OCI-LY1 (cell line): ENCODE data around the gene RPL12.
"Not testable (repeated sequence)": the region's sequence is repeated elsewhere in the genome, so short reads cannot be mapped to it uniquely, and the experiment has no call there.

Source experiments
- H2AFZ ChIP-seq: fragments of 200-600 bp; sonication (generic), shearing (Covaris generic); 2 replicates; pipeline ENCODE4 v1.6.0; 2014; ENCODE audit warnings: antibody characterized with exemption, mild to moderate bottlenecking, low read length
- H3F3A ChIP-seq: fragments of 200-600 bp; sonication (generic), shearing (Covaris generic); 2 replicates; pipeline ENCODE4 v1.6.0; 2014; ENCODE audit warnings: mild to moderate bottlenecking, antibody characterized with exemption, low read length, moderate library complexity; ENCODE audit not compliant: insufficient read depth
- H3K27ac ChIP-seq: fragments of 200-600 bp; sonication (generic); 2 replicates; pipeline ENCODE4 v1.5.1; 2014; ENCODE audit warnings: low read length, mixed run types, mild to moderate bottlenecking, low read depth; ENCODE audit not compliant: poor library complexity, severe bottlenecking
- H3K27me3 ChIP-seq: fragments of 200-600 bp; sonication (generic); 2 replicates; pipeline ENCODE4 v1.6.0; 2014; ENCODE audit warnings: antibody characterized with exemption, mild to moderate bottlenecking, low read length, moderate library complexity; ENCODE audit not compliant: insufficient read depth
- H3K36me3 ChIP-seq: fragments of 200-600 bp; sonication (generic); 2 replicates; pipeline ENCODE4 v1.6.1; 2014; ENCODE audit warnings: mild to moderate bottlenecking, antibody characterized with exemption, low read length, moderate library complexity, mixed read lengths; ENCODE audit not compliant: insufficient read depth
- H3K4me1 ChIP-seq: fragments of 200-600 bp; sonication (generic); 2 replicates; pipeline ENCODE4 v1.5.1; 2014; ENCODE audit warnings: mild to moderate bottlenecking, low read length, moderate library complexity; ENCODE audit not compliant: insufficient read depth, severe bottlenecking
- H3K4me2 ChIP-seq: fragments of 200-600 bp; sonication (generic), shearing (Covaris generic); 2 replicates; pipeline ENCODE4 v1.6.1; 2014; ENCODE audit warnings: low read length
- H3K4me3 ChIP-seq: fragments of 200-600 bp; sonication (generic); 2 replicates; pipeline ENCODE4 v1.5.1; 2014; ENCODE audit warnings: low read length, low read depth, mild to moderate bottlenecking, mixed read lengths; ENCODE audit not compliant: poor library complexity, severe bottlenecking
- H3K79me2 ChIP-seq: fragments of 200-600 bp; shearing (Covaris generic); 2 replicates; pipeline ENCODE4 v1.6.1; 2016; ENCODE audit warnings: mixed run types, low read length, mixed read lengths; ENCODE audit not compliant: insufficient read depth
- H3K9ac ChIP-seq: fragments of 200-600 bp; sonication (generic), shearing (Covaris generic); 2 replicates; pipeline ENCODE4 v1.6.1; 2014; ENCODE audit warnings: mild to moderate bottlenecking, low read length, mixed read lengths
- H3K9me2 ChIP-seq: fragments of 200-600 bp; sonication (generic), shearing (Covaris generic); 2 replicates; pipeline ENCODE4 v1.6.1; 2014; ENCODE audit warnings: low read depth, mild to moderate bottlenecking, low read length, mixed read lengths
- H3K9me3 ChIP-seq: fragments of 200-600 bp; shearing (Covaris generic); 2 replicates; pipeline ENCODE4 v1.6.1; 2014; ENCODE audit warnings: low read length, mixed read lengths
- H4K20me1 ChIP-seq: fragments of 200-600 bp; sonication (generic), shearing (Covaris generic); 2 replicates; pipeline ENCODE4 v1.6.0; 2016; ENCODE audit warnings: mild to moderate bottlenecking, low read length; ENCODE audit not compliant: insufficient read depth
- CTCF ChIP-seq: fragments of 200-600 bp; sonication (generic), shearing (Covaris generic); IDR thresholded peaks from 2 replicates; pipeline ENCODE4 v1.5.1; 2017; ENCODE audit warnings: mild to moderate bottlenecking, antibody characterized with exemption, low read length, moderate library complexity, mixed read lengths
- EZH2 ChIP-seq: fragments of 200-600 bp; sonication (generic), shearing (Covaris generic); IDR thresholded peaks from 2 replicates; pipeline ENCODE4 v1.8.0; 2017; ENCODE audit warnings: borderline replicate concordance, mixed run types, mild to moderate bottlenecking, antibody characterized with exemption, low read length, moderate library complexity, mixed read lengths

Gene RPL12

GRCh38 chr9:127473501-127473900, 22.3 kb upstream of the RPL12 start:
- H4K20me1 ChIP-seq: no peaks in the 10 kb centered on the region
- H3K79me2 ChIP-seq: no peaks in the 10 kb centered on the region
- H3K36me3 ChIP-seq: 0 out of 2 replicates have a peak, but pooled peaks cover 6% of the 10 kb centered on the region
- H3K9ac ChIP-seq: no peak overlapping the region
- H2AFZ ChIP-seq: no peak overlapping the region
- no peak overlapping the region for H3K27ac ChIP-seq
- H3F3A ChIP-seq: no peaks in the 10 kb centered on the region
- H3K4me1 ChIP-seq: no peaks in the 10 kb centered on the region
- H3K9me3 ChIP-seq: no peaks in the 10 kb centered on the region
- TF ChIP-seq EZH2: no peak
- TF ChIP-seq CTCF: no peak
- H3K27me3 ChIP-seq: no peaks in the 10 kb centered on the region
- H3K9me2 ChIP-seq: no peaks in the 10 kb centered on the region
- no peak overlapping the region for H3K4me3 ChIP-seq
- no peak overlapping the region for H3K4me2 ChIP-seq

DNA sequence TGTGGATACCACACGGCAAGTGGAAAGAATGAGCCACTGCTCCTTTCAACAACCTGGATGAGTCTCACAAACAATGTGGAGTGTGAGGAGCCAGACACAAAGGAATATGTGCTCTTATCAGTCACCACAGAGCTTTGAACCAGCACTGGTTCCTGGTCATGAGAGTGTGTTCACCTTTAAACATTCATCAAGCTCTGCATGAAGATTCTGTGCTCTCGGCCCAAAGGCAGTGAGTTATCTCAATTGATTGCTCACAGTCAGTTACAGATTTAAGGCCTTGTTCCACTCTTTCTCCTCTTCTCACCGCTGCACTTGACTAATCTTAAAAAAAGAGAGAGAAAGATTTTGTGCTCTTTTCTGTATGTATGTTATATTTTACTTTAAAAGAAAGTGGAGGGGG, 19.5 kb upstream of the RPL12 start:
- no peaks in the 10 kb centered on the region for H3F3A ChIP-seq
- H3K79me2 ChIP-seq: no peaks in the 10 kb centered on the region
- no peak for TF ChIP-seq CTCF
- no peak for TF ChIP-seq EZH2
- H3K4me3 ChIP-seq: no peak overlapping the region
- H3K4me2 ChIP-seq: no peak overlapping the region
- H3K27ac ChIP-seq: no peak overlapping the region
- no peaks in the 10 kb centered on the region for H3K9me2 ChIP-seq
- H3K27me3 ChIP-seq: no peaks in the 10 kb centered on the region
- no peak overlapping the region for H2AFZ ChIP-seq
- H4K20me1 ChIP-seq: no peaks in the 10 kb centered on the region
- H3K9ac ChIP-seq: no peak overlapping the region
- H3K36me3 ChIP-seq: peaks cover 14% of the 10 kb centered on the region
- H3K9me3 ChIP-seq: no peaks in the 10 kb centered on the region
- H3K4me1 ChIP-seq: no peaks in the 10 kb centered on the region

- no peak overlapping the region for H2AFZ ChIP-seq
- no peaks in the 10 kb centered on the region for H3F3A ChIP-seq
- H3K27me3 ChIP-seq: no peaks in the 10 kb centered on the region
- H3K9me2 ChIP-seq: no peaks in the 10 kb centered on the region
- no peak overlapping the region for H3K27ac ChIP-seq
- H3K79me2 ChIP-seq: no peaks in the 10 kb centered on the region
- no peak overlapping the region for H3K4me2 ChIP-seq
- H3K4me1 ChIP-seq: no peaks in the 10 kb centered on the region
- H3K4me3 ChIP-seq: no peak overlapping the region
- TF ChIP-seq EZH2 (no peak), CTCF (no peak)
- H4K20me1 ChIP-seq: no peaks in the 10 kb centered on the region
- H3K9me3 ChIP-seq: no peaks in the 10 kb centered on the region
- H3K36me3 ChIP-seq: peaks cover 12% of the 10 kb centered on the region
- H3K9ac ChIP-seq: no peak overlapping the region
Measured at GRCh38 chr9:127467621-127468020, 16.4 kb upstream of the RPL12 start.

DNA sequence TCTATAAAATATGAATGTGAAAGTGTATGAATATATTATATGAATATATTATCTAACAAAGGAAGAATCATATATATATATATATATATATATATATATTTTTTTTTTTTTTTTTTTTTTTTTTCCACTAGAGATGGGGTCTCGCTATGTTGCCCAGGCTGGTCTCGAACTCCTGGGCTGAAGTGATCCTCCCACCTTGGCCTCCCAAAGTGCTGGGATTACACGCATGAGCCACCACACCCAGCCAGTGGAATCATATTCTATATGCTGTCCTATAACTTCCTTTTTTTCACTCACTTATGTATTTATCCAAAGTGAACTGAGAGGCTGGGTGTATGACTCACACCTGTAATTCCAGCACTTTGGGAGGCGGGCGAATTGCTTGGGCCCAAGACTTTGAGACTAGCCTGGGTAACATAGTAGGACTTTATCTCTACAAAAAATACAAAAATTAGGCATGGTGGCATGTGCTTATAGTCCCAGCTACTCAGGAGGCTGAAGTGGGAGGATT, 15.3 kb upstream of the RPL12 start:
- not testable (repeated sequence) for H3K9me3 ChIP-seq, H3K27ac ChIP-seq, H3K9ac ChIP-seq, H3K4me2 ChIP-seq, H3F3A ChIP-seq, H3K79me2 ChIP-seq, H3K4me1 ChIP-seq, H3K4me3 ChIP-seq, H3K9me2 ChIP-seq, H2AFZ ChIP-seq, H3K27me3 ChIP-seq, H4K20me1 ChIP-seq
- peaks cover 23% of the 10 kb centered on the region for H3K36me3 ChIP-seq
